ENCODE measurements around the gene MSMP. TPM values are rescaled to one million over a fixed set of nuclear protein-coding genes. Genes with fewer than 3 reads are reported as not detected.

The MSMP gene
- total RNA-seq, 4 donors from 2014 or later = not detected

GRCh38 chr9:35789541-35789940 lies 35.5 kb upstream of the MSMP start:
- no peak overlapping the region for H3K27ac ChIP-seq
- H3K9me3 ChIP-seq = no peaks in the 10 kb centered on the region
- intact Hi-C loops (cut with DNase I; ENCODE audit: low total_unique reads) (no loop called here), in situ Hi-C loops (cut with MboI; ENCODE audit: low sequenced_read_pairs in 4 of 4) (loop anchor here in 2 of 4 donors (5.0 kb wide), 1 partner anchor 93 kb away; no protein-coding TSS in a partner anchor)
- no peak for DNase-seq
- no peak for ATAC-seq
- H3K36me3 ChIP-seq = no peaks in the 10 kb centered on the region
- TF ChIP-seq POLR2A (IDR thresholded peaks at IDR 0.05) (no peak), CTCF (IDR thresholded peaks at IDR 0.05 in 4 of 5, conservative IDR thresholded peaks at IDR 0.05 in 1 of 5) (no peak)
- H3K27me3 ChIP-seq = no peaks in the 10 kb centered on the region
- peaks cover 29 to 34% of the 10 kb centered on the region in 2 donors for H3K4me1 ChIP-seq
- no peak overlapping the region for H3K4me3 ChIP-seq

DNA sequence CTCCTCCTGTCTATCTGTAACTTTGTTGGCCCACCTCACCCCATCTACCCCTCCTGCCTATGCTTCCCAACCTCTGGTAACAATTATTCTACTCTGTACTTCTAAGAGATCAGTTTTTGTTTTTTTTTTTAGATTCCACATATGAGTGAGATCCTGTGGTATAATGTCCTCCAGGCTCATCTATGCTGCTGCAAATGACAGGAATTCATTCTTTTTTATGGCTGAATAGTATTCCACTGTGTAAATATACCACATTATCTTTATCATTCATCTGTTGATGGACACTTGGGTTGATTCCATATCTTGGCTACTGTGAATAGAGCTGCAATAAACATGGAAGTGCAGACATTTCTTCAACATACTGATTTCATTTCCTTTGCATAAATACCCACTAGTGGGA lies 29.3 kb upstream of the MSMP start:
- DNase-seq = no peak
- Histone ChIP-seq H3K9me3 (no peaks in the 10 kb centered on the region), H3K4me1 (no peaks in the 10 kb centered on the region), H3K4me3 (no peak overlapping the region), H3K27me3 (no peaks in the 10 kb centered on the region), H3K36me3 (no peaks in the 10 kb centered on the region), H3K27ac (no peak overlapping the region)
- no peak for ATAC-seq
- intact Hi-C loops (cut with DNase I; ENCODE audit: low total_unique reads) (no loop called here), in situ Hi-C loops (cut with MboI; ENCODE audit: low sequenced_read_pairs in 4 of 4) (no loop called here)
- TF ChIP-seq POLR2A (IDR thresholded peaks at IDR 0.05) (no peak), CTCF (IDR thresholded peaks at IDR 0.05 in 4 of 5, conservative IDR thresholded peaks at IDR 0.05 in 1 of 5) (no peak)

- intact Hi-C loops (cut with DNase I; ENCODE audit: low total_unique reads) (no loop called here), in situ Hi-C loops (cut with MboI; ENCODE audit: low sequenced_read_pairs in 4 of 4) (no loop called here)
- H3K4me1 ChIP-seq = peaks cover under 1 to 3% of the 10 kb centered on the region in 2 donors
- TF ChIP-seq CTCF (IDR thresholded peaks at IDR 0.05 in 4 of 5, conservative IDR thresholded peaks at IDR 0.05 in 1 of 5) = no peak
- no peaks in the 10 kb centered on the region for H3K27me3 ChIP-seq
- no peaks in the 10 kb centered on the region for H3K36me3 ChIP-seq
- H3K27ac ChIP-seq = no peak overlapping the region
- no peak for DNase-seq
- H3K9me3 ChIP-seq = no peaks in the 10 kb centered on the region
- ATAC-seq = no peak
- no peak overlapping the region for H3K4me3 ChIP-seq
These were observed 27.0 kb upstream of the MSMP start for GRCh38 chr9:35781066-35781465.

DNA sequence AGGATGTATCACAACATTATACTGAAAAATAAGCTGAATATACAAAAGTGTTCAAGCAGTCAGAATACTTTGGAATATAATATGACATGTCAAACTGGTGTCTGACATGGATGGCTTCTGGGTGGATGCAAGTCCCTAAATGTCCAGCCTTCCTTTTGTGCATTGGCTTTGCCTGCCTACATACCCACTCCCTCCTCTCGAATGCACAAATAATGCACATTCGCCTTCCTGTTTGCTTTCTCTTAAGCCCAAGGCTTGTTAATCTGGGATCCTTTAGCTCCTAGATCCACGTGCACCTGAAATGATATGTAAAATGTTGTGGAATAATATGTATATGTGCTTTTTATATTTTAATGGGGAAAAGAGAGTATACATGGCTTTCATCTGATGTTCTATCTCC lies 24.4 kb upstream of the MSMP start:
- no peak for DNase-seq
- Histone ChIP-seq H3K27me3 (no peaks in the 10 kb centered on the region), H3K9me3 (no peaks in the 10 kb centered on the region), H3K27ac (no peak overlapping the region), H3K4me3 (no peak overlapping the region), H3K36me3 (no peaks in the 10 kb centered on the region), H3K4me1 (peaks cover 7 to 15% of the 10 kb centered on the region in 2 donors)
- TF ChIP-seq POLR2A (IDR thresholded peaks at IDR 0.05) = no peak
- TF ChIP-seq CTCF (IDR thresholded peaks at IDR 0.05 in 4 of 5, conservative IDR thresholded peaks at IDR 0.05 in 1 of 5) = no peak
- no peak for ATAC-seq
- intact Hi-C loops (cut with DNase I; ENCODE audit: low total_unique reads) (no loop called here), in situ Hi-C loops (cut with MboI; ENCODE audit: low sequenced_read_pairs in 4 of 4) (no loop called here)

- no peak for TF ChIP-seq POLR2A (IDR thresholded peaks at IDR 0.05)
- Histone ChIP-seq H3K4me3 (no peak overlapping the region), H3K36me3 (no peaks in the 10 kb centered on the region), H3K27me3 (no peaks in the 10 kb centered on the region), H3K4me1 (peaks cover 22 to 26% of the 10 kb centered on the region in 2 donors), H3K27ac (peak overlapping the region in 1 of 4 donors; percentile 36), H3K9me3 (no peaks in the 10 kb centered on the region)
- DNase-seq (no peak), ATAC-seq (peak in 1 of 2 donors; percentile 31)
- intact Hi-C loops (cut with DNase I; ENCODE audit: low total_unique reads) (no loop called here), in situ Hi-C loops (cut with MboI; ENCODE audit: low sequenced_read_pairs in 4 of 4) (no loop called here)
These were observed 21.9 kb upstream of the MSMP start for GRCh38 chr9:35776018-35776417.

Data from gastrocnemius medialis (tissue), 4 donors.